ENCODE data around the gene TTC7B.

The TTC7B gene

GRCh38 chr14:90536092-90536491 lies 280.1 kb downstream of the TTC7B start:
- Histone ChIP-seq H3K4me1 (ENCODE audit: control insufficient read depth in 2 of 2, insufficient read depth in 1 of 2, low read depth in 1 of 2, low read length in 2 of 2) (peaks cover 6 to 8% of the 10 kb centered on the region in 2 donors), H2BK5ac (ENCODE audit: low read length) (no peak overlapping the region), H4K91ac (ENCODE audit: low read depth, low read length, poor library complexity) (no peak overlapping the region), H3K9me3 (replicated peaks in 1 of 2; ENCODE audit: control insufficient read depth in 2 of 2, insufficient read depth in 1 of 2, low read depth in 1 of 2, low read length in 2 of 2) (peaks cover 0 to 2% of the 10 kb centered on the region in 2 donors), H2AFZ (ENCODE audit: low read length) (no peak overlapping the region), H3K27ac (replicated peaks; ENCODE audit: low read length) (no peak overlapping the region), H3K4ac (ENCODE audit: low read length) (no peak overlapping the region), H3K9ac (ENCODE audit: low read depth, low read length, poor library complexity) (peak overlapping the region; percentile 17), H2AK5ac (ENCODE audit: low read depth, low read length) (peak overlapping the region; percentile 81), H3K18ac (ENCODE audit: low read length) (peak overlapping the region; percentile 27), H3K23ac (ENCODE audit: low read depth, low read length, poor library complexity) (peak overlapping the region; percentile 25), H2BK12ac (ENCODE audit: low read length) (no peak overlapping the region), H3K4me3 (ENCODE audit: low read length in 2 of 2) (no peak overlapping the region), H3K36me3 (replicated peaks in 1 of 2; ENCODE audit: control insufficient read depth in 2 of 2, insufficient read depth in 2 of 2, low read length in 2 of 2) (peaks cover 0 to 9% of the 10 kb centered on the region in 2 donors), H4K8ac (ENCODE audit: low read depth, low read length) (no peak overlapping the region), H3K27me3 (ENCODE audit: control insufficient read depth in 3 of 3, insufficient read depth in 3 of 3, low read depth in 1 of 3, low read length in 3 of 3) (no peaks in the 10 kb centered on the region), H3K14ac (ENCODE audit: low read length) (no peak overlapping the region), H2BK120ac (ENCODE audit: low read depth, low read length) (no peak overlapping the region), H3K4me2 (ENCODE audit: insufficient read depth, low read length, poor library complexity, severe bottlenecking) (no peak overlapping the region), H3K79me1 (ENCODE audit: low read depth, low read length) (no peaks in the 10 kb centered on the region), H2BK15ac (ENCODE audit: low read length) (no peak overlapping the region)
- DNase-seq (ENCODE audit: low spot score): no peak
- no CpG with 5 or more reads among the region's 11 CpGs for WGBS, 2 donors (ENCODE audit: extremely low coverage in 2 of 2, insufficient read length in 2 of 2, insufficient replicate concordance in 1 of 2)

GRCh38 chr14:90535556-90536090 lies 280.6 kb downstream of the TTC7B start:
- Histone ChIP-seq H2BK15ac (ENCODE audit: low read length) (peak overlapping the region; percentile 46), H3K4ac (ENCODE audit: low read length) (no peak overlapping the region), H3K27me3 (ENCODE audit: control insufficient read depth in 3 of 3, insufficient read depth in 3 of 3, low read depth in 1 of 3, low read length in 3 of 3) (no peaks in the 10 kb centered on the region), H2BK120ac (ENCODE audit: low read depth, low read length) (no peak overlapping the region), H3K36me3 (replicated peaks in 1 of 2; ENCODE audit: control insufficient read depth in 2 of 2, insufficient read depth in 2 of 2, low read length in 2 of 2) (peaks cover 0 to 6% of the 10 kb centered on the region in 2 donors), H3K4me2 (ENCODE audit: insufficient read depth, low read length, poor library complexity, severe bottlenecking) (no peak overlapping the region), H3K79me1 (ENCODE audit: low read depth, low read length) (no peaks in the 10 kb centered on the region), H3K4me1 (ENCODE audit: control insufficient read depth in 2 of 2, insufficient read depth in 1 of 2, low read depth in 1 of 2, low read length in 2 of 2) (peaks cover 6 to 8% of the 10 kb centered on the region in 2 donors), H2AFZ (ENCODE audit: low read length) (no peak overlapping the region), H3K4me3 (ENCODE audit: low read length in 2 of 2) (no peak overlapping the region), H3K18ac (ENCODE audit: low read length) (peak overlapping the region; percentile 84), H4K8ac (ENCODE audit: low read depth, low read length) (no peak overlapping the region), H2AK5ac (ENCODE audit: low read depth, low read length) (peak overlapping the region; percentile 81), H2BK5ac (ENCODE audit: low read length) (no peak overlapping the region), H3K9ac (ENCODE audit: low read depth, low read length, poor library complexity) (no peak overlapping the region), H2BK12ac (ENCODE audit: low read length) (no peak overlapping the region), H3K14ac (ENCODE audit: low read length) (no peak overlapping the region), H4K91ac (ENCODE audit: low read depth, low read length, poor library complexity) (no peak overlapping the region), H3K27ac (replicated peaks; ENCODE audit: low read length) (no peak overlapping the region), H3K23ac (ENCODE audit: low read depth, low read length, poor library complexity) (peak overlapping the region; percentile 25), H3K9me3 (replicated peaks in 1 of 2; ENCODE audit: control insufficient read depth in 2 of 2, insufficient read depth in 1 of 2, low read depth in 1 of 2, low read length in 2 of 2) (peaks cover 0 to 2% of the 10 kb centered on the region in 2 donors)
- no peak for DNase-seq (ENCODE audit: low spot score)
- WGBS, 2 donors (ENCODE audit: extremely low coverage in 2 of 2, insufficient read length in 2 of 2, insufficient replicate concordance in 1 of 2): no CpG with 5 or more reads among the region's 14 CpGs

GRCh38 chr14:90534838-90535555 lies 281.2 kb downstream of the TTC7B start:
- Histone ChIP-seq H2BK5ac (ENCODE audit: low read length) (no peak overlapping the region), H3K9me3 (replicated peaks in 1 of 2; ENCODE audit: control insufficient read depth in 2 of 2, insufficient read depth in 1 of 2, low read depth in 1 of 2, low read length in 2 of 2) (peaks cover 0 to 2% of the 10 kb centered on the region in 2 donors), H2BK15ac (ENCODE audit: low read length) (peak overlapping the region; percentile 46), H3K27me3 (ENCODE audit: control insufficient read depth in 3 of 3, insufficient read depth in 3 of 3, low read depth in 1 of 3, low read length in 3 of 3) (no peaks in the 10 kb centered on the region), H3K9ac (ENCODE audit: low read depth, low read length, poor library complexity) (peak overlapping the region; percentile 50), H2AK5ac (ENCODE audit: low read depth, low read length) (peak overlapping the region; percentile 81), H2BK12ac (ENCODE audit: low read length) (peak overlapping the region; percentile 11), H3K27ac (replicated peaks; ENCODE audit: low read length) (no peak overlapping the region), H3K14ac (ENCODE audit: low read length) (no peak overlapping the region), H2AFZ (ENCODE audit: low read length) (no peak overlapping the region), H3K18ac (ENCODE audit: low read length) (peak overlapping the region; percentile 84), H4K8ac (ENCODE audit: low read depth, low read length) (no peak overlapping the region), H4K91ac (ENCODE audit: low read depth, low read length, poor library complexity) (no peak overlapping the region), H3K4me1 (ENCODE audit: control insufficient read depth in 2 of 2, insufficient read depth in 1 of 2, low read depth in 1 of 2, low read length in 2 of 2) (peaks cover 6 to 8% of the 10 kb centered on the region in 2 donors), H3K36me3 (replicated peaks in 1 of 2; ENCODE audit: control insufficient read depth in 2 of 2, insufficient read depth in 2 of 2, low read length in 2 of 2) (peaks cover 0 to 6% of the 10 kb centered on the region in 2 donors), H3K4me2 (ENCODE audit: insufficient read depth, low read length, poor library complexity, severe bottlenecking) (no peak overlapping the region), H3K79me1 (ENCODE audit: low read depth, low read length) (no peaks in the 10 kb centered on the region), H2BK120ac (ENCODE audit: low read depth, low read length) (peak overlapping the region; percentile 57), H3K4me3 (ENCODE audit: low read length in 2 of 2) (no peak overlapping the region), H3K4ac (ENCODE audit: low read length) (peak overlapping the region; percentile 31), H3K23ac (ENCODE audit: low read depth, low read length, poor library complexity) (peak overlapping the region; percentile 23)
- no peak for DNase-seq (ENCODE audit: low spot score)
- WGBS, 2 donors (ENCODE audit: extremely low coverage in 2 of 2, insufficient read length in 2 of 2, insufficient replicate concordance in 1 of 2): no CpG with 5 or more reads among the region's 17 CpGs

GRCh38 chr14:90534091-90534837 lies 282.0 kb downstream of the TTC7B start:
- H4K8ac ChIP-seq (ENCODE audit: low read depth, low read length): no peak overlapping the region
- H3K36me3 ChIP-seq (replicated peaks in 1 of 2; ENCODE audit: control insufficient read depth in 2 of 2, insufficient read depth in 2 of 2, low read length in 2 of 2): no peaks in the 10 kb centered on the region
- H3K4me1 ChIP-seq (ENCODE audit: control insufficient read depth in 2 of 2, insufficient read depth in 1 of 2, low read depth in 1 of 2, low read length in 2 of 2): peaks cover 6 to 8% of the 10 kb centered on the region in 2 donors
- H3K9ac ChIP-seq (ENCODE audit: low read depth, low read length, poor library complexity): peak overlapping the region; percentile 50
- no peaks in the 10 kb centered on the region for H3K79me1 ChIP-seq (ENCODE audit: low read depth, low read length)
- H2BK5ac ChIP-seq (ENCODE audit: low read length): peak overlapping the region; percentile 33
- H3K9me3 ChIP-seq (replicated peaks in 1 of 2; ENCODE audit: control insufficient read depth in 2 of 2, insufficient read depth in 1 of 2, low read depth in 1 of 2, low read length in 2 of 2): peaks cover 0 to 2% of the 10 kb centered on the region in 2 donors
- peak overlapping the region; percentile 23 for H3K23ac ChIP-seq (ENCODE audit: low read depth, low read length, poor library complexity)
- H2BK12ac ChIP-seq (ENCODE audit: low read length): peak overlapping the region; percentile 91
- H3K4me3 ChIP-seq (ENCODE audit: low read length in 2 of 2): no peak overlapping the region
- H2BK120ac ChIP-seq (ENCODE audit: low read depth, low read length): peak overlapping the region; percentile 57
- H2AK5ac ChIP-seq (ENCODE audit: low read depth, low read length): peak overlapping the region; percentile 81
- H3K18ac ChIP-seq (ENCODE audit: low read length): peak overlapping the region; percentile 84
- peak overlapping the region; percentile 3 for H3K14ac ChIP-seq (ENCODE audit: low read length)
- no peak overlapping the region for H2AFZ ChIP-seq (ENCODE audit: low read length)
- no peak overlapping the region for H4K91ac ChIP-seq (ENCODE audit: low read depth, low read length, poor library complexity)
- no peaks in the 10 kb centered on the region for H3K27me3 ChIP-seq (ENCODE audit: control insufficient read depth in 3 of 3, insufficient read depth in 3 of 3, low read depth in 1 of 3, low read length in 3 of 3)
- H3K4ac ChIP-seq (ENCODE audit: low read length): no peak overlapping the region
- DNase-seq (ENCODE audit: low spot score): no peak
- peak overlapping the region; percentile 46 for H2BK15ac ChIP-seq (ENCODE audit: low read length)
- H3K27ac ChIP-seq (replicated peaks; ENCODE audit: low read length): no peak overlapping the region
- no peak overlapping the region for H3K4me2 ChIP-seq (ENCODE audit: insufficient read depth, low read length, poor library complexity, severe bottlenecking)
- WGBS, 2 donors (ENCODE audit: extremely low coverage in 2 of 2, insufficient read length in 2 of 2, insufficient replicate concordance in 1 of 2): no CpG with 5 or more reads among the region's 19 CpGs
